DND-41 (cell line): ENCODE measurements around the gene CALB2.

ENCODE experiments used
- ATAC-seq: fragments of 200-7000 bp; cut with Tn5 transposase; 3 replicates; pipeline ENCODE4 v1.9.1; 2021; ENCODE audit warnings: low read depth; ENCODE audit not compliant: insufficient read depth
- DNase-seq: peaks from one replicate; pipeline ENCODE4 v3.0.0-alpha.2; 2020
- H2AFZ ChIP-seq: 2 replicates; pipeline ENCODE4 v1.6.0; 2012; ENCODE audit warnings: low read depth, low read length
- H3K27ac ChIP-seq: 2 replicates; pipeline ENCODE4 v1.5.1; 2012; ENCODE audit warnings: low read length, inconsistent platforms
- H3K27me3 ChIP-seq: fragments of 200-600 bp; sonication (generic); 2 replicates; pipeline ENCODE4 v1.6.0; 2012; ENCODE audit warnings: low read length, mild to moderate bottlenecking, inconsistent platforms; ENCODE audit not compliant: insufficient read depth, poor library complexity
- H3K36me3 ChIP-seq: 2 replicates; pipeline ENCODE4 v1.5.1; 2012; ENCODE audit warnings: low read length, inconsistent platforms; ENCODE audit not compliant: insufficient read depth
- H3K4me1 ChIP-seq: 2 replicates; pipeline ENCODE4 v1.5.1; 2012; ENCODE audit warnings: mild to moderate bottlenecking, low read length; ENCODE audit not compliant: insufficient read depth
- H3K4me2 ChIP-seq: 2 replicates; pipeline ENCODE4 v1.6.0; 2012; ENCODE audit warnings: mild to moderate bottlenecking, moderate library complexity, low read length, inconsistent platforms; ENCODE audit not compliant: insufficient read depth
- H3K4me3 ChIP-seq, 2 experiments: fragments of 200-600 bp in 1 of 2; shearing (Covaris generic) in 1 of 2; 2 replicates each; pipeline ENCODE4 v1.5.1; 2012 to 2016; ENCODE audit warnings: inconsistent platforms in 2 of 2, low read length in 2 of 2, mild to moderate bottlenecking in 2 of 2, low read depth in 1 of 2, moderate library complexity in 1 of 2
- H3K79me2 ChIP-seq: 2 replicates; pipeline ENCODE4 v1.6.0; 2012; ENCODE audit warnings: low read length, inconsistent platforms; ENCODE audit not compliant: insufficient read depth
- H3K9ac ChIP-seq: 2 replicates; pipeline ENCODE4 v1.6.0; 2012; ENCODE audit warnings: low read depth, mild to moderate bottlenecking, inconsistent platforms, low read length, moderate library complexity
- H3K9me3 ChIP-seq: 2 replicates; pipeline ENCODE4 v1.5.1; 2012; ENCODE audit warnings: low read length, moderate library complexity, mild to moderate bottlenecking, inconsistent platforms; ENCODE audit not compliant: insufficient read depth, severe bottlenecking
- H4K20me1 ChIP-seq: 2 replicates; pipeline ENCODE4 v1.6.0; 2012; ENCODE audit warnings: low read length; ENCODE audit not compliant: insufficient read depth
- EZH2 ChIP-seq: IDR thresholded peaks from 3 replicates; pipeline ENCODE4 v1.6.1; 2012; ENCODE audit warnings: borderline replicate concordance, low read depth, mild to moderate bottlenecking, moderate library complexity, low read length, inconsistent platforms; ENCODE audit not compliant: severe bottlenecking
- TF ChIP-seq, protein P1 (sequence below): IDR thresholded peaks from 2 replicates; pipeline ENCODE4 v1.5.1; 2012; ENCODE audit warnings: borderline replicate concordance, low read length, moderate library complexity, mild to moderate bottlenecking; ENCODE audit not compliant: poor library complexity, severe bottlenecking; ENCODE audit errors: extremely low read depth

CALB2 gene

GRCh38 chr16:71367241-71367976 is 8.9 kb downstream of the CALB2 start:
- H3K9ac ChIP-seq, result no peak overlapping the region
- H3K4me1 ChIP-seq, result peaks cover 4% of the 10 kb centered on the region; the same call in 1 of the 2 replicates
- H4K20me1 ChIP-seq, result no peaks in the 10 kb centered on the region
- TF ChIP-seq, protein P1, sequence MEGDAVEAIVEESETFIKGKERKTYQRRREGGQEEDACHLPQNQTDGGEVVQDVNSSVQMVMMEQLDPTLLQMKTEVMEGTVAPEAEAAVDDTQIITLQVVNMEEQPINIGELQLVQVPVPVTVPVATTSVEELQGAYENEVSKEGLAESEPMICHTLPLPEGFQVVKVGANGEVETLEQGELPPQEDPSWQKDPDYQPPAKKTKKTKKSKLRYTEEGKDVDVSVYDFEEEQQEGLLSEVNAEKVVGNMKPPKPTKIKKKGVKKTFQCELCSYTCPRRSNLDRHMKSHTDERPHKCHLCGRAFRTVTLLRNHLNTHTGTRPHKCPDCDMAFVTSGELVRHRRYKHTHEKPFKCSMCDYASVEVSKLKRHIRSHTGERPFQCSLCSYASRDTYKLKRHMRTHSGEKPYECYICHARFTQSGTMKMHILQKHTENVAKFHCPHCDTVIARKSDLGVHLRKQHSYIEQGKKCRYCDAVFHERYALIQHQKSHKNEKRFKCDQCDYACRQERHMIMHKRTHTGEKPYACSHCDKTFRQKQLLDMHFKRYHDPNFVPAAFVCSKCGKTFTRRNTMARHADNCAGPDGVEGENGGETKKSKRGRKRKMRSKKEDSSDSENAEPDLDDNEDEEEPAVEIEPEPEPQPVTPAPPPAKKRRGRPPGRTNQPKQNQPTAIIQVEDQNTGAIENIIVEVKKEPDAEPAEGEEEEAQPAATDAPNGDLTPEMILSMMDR, result peak; percentile 81
- TF ChIP-seq EZH2, result no peak
- no peaks in the 10 kb centered on the region for H3K9me3 ChIP-seq
- H3K27ac ChIP-seq, result no peak overlapping the region
- no peak overlapping the region for H2AFZ ChIP-seq
- H3K27me3 ChIP-seq, result no peaks in the 10 kb centered on the region
- H3K4me2 ChIP-seq, result no peak overlapping the region
- ATAC-seq (peak; percentile 89), DNase-seq (peak; percentile 63)
- H3K4me3 ChIP-seq, result no peak overlapping the region
- H3K36me3 ChIP-seq, result no peaks in the 10 kb centered on the region
- no peaks in the 10 kb centered on the region for H3K79me2 ChIP-seq

DNA sequence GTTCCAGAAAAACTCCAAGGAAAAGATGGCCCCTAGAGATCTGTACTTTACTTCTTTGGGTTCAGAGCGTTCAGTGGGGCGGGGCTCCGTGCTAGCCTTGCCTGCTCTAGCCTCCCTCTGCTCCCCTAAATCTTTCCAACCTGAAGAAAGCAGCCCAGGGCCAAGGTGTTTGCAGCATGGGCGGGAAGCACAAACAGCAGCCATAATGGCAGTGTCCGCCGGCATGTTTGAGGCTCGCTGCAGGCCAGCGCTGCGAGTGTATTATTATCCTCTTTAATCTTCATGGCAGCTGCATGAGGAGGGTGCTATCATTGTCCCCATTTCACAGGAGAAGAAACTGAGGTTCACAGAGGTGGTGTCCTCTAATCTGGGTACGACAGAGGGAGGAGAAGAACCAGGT is 10.4 kb downstream of the CALB2 start:
- Histone ChIP-seq H3K4me2 (no peak overlapping the region), H3K9ac (no peak overlapping the region), H2AFZ (no peak overlapping the region), H3K79me2 (no peaks in the 10 kb centered on the region), H3K4me3 (no peak overlapping the region), H3K36me3 (no peaks in the 10 kb centered on the region), H4K20me1 (no peaks in the 10 kb centered on the region), H3K4me1 (peaks cover 4% of the 10 kb centered on the region; the same call in 1 of the 2 replicates), H3K27me3 (peaks cover 6% of the 10 kb centered on the region), H3K27ac (no peak overlapping the region), H3K9me3 (no peaks in the 10 kb centered on the region)
- TF ChIP-seq, protein P1, result no peak
- TF ChIP-seq EZH2, result no peak
- DNase-seq (no peak), ATAC-seq (no peak)

GRCh38 chr16:71369494-71369893 is 11.0 kb downstream of the CALB2 start:
- no peak overlapping the region for H2AFZ ChIP-seq
- H3K79me2 ChIP-seq, result no peaks in the 10 kb centered on the region
- TF ChIP-seq, protein P1, result no peak
- TF ChIP-seq EZH2, result no peak
- H3K4me1 ChIP-seq, result peaks cover 4% of the 10 kb centered on the region; the same call in 1 of the 2 replicates
- ATAC-seq (0 out of 3 replicates have a peak, but pooled peaks have one; percentile 35), DNase-seq (peak; percentile 9)
- no peaks in the 10 kb centered on the region for H4K20me1 ChIP-seq
- H3K4me3 ChIP-seq, result no peak overlapping the region
- peaks cover 6% of the 10 kb centered on the region for H3K27me3 ChIP-seq
- H3K27ac ChIP-seq, result no peak overlapping the region
- no peaks in the 10 kb centered on the region for H3K36me3 ChIP-seq
- no peak overlapping the region for H3K9ac ChIP-seq
- no peak overlapping the region for H3K4me2 ChIP-seq
- no peaks in the 10 kb centered on the region for H3K9me3 ChIP-seq
